ENCODE measurements around the gene TBC1D14.

TBC1D14 gene

DNA sequence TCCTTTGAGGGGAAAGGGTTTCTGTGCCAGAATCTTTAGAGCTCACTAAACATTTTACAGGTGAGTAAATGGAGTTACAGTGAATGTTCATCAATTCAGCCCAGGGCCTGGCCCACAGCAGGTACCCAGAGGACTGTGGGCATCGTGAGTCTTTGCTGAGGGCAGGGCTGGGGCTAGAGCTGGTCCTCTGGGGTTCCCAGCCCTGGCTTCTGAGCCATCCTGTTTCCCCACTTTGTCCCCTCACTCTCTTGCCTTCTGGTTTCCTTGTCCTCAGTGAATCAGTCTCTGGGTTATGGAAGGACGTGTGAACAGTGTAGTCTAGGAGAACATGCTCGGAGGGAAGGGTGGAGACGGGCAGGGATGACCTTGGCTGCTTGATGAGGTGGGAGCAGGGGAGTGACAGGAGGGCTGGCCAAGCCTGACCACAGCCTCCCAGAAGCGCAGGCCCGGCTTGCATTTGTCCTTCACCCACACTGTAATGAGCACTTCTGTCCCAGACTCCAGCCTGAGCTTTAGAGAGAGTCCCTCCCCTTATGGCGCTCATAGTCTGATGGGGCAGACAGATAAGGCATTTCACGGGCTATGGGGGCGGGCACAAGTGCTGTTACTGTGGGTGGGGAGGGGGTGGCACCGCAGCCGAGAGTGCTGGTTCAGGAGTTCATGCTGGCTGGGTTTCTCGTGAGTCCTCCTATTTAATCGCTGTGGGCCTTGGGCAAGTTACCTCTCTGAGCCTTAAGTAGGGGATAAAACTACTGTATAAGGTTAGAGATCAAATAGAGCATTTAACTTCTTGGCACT lies 17.3 kb downstream of the TBC1D14 start:
- no peaks in the 10 kb centered on the region for H3K9me3 ChIP-seq (ENCODE audit: insufficient read depth, low read length)
- no peak overlapping the region for H3K4me2 ChIP-seq (ENCODE audit: low read depth, low read length, poor library complexity, severe bottlenecking)
- H2AFZ ChIP-seq (ENCODE audit: low read depth, low read length, severe bottlenecking) = no peak overlapping the region
- no peak for TF ChIP-seq EZH2phosphoT487 (conservative IDR thresholded peaks at IDR 0.05; ENCODE audit: low read length)
- TF ChIP-seq, protein P1, sequence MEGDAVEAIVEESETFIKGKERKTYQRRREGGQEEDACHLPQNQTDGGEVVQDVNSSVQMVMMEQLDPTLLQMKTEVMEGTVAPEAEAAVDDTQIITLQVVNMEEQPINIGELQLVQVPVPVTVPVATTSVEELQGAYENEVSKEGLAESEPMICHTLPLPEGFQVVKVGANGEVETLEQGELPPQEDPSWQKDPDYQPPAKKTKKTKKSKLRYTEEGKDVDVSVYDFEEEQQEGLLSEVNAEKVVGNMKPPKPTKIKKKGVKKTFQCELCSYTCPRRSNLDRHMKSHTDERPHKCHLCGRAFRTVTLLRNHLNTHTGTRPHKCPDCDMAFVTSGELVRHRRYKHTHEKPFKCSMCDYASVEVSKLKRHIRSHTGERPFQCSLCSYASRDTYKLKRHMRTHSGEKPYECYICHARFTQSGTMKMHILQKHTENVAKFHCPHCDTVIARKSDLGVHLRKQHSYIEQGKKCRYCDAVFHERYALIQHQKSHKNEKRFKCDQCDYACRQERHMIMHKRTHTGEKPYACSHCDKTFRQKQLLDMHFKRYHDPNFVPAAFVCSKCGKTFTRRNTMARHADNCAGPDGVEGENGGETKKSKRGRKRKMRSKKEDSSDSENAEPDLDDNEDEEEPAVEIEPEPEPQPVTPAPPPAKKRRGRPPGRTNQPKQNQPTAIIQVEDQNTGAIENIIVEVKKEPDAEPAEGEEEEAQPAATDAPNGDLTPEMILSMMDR (IDR thresholded peaks at IDR 0.05; ENCODE audit: insufficient read depth, low read length, poor library complexity, severe bottlenecking) = no peak
- no peaks in the 10 kb centered on the region for H3K36me3 ChIP-seq (ENCODE audit: low read length)
- H4K20me1 ChIP-seq (ENCODE audit: low read depth, low read length) = no peaks in the 10 kb centered on the region
- H3K4me3 ChIP-seq (ENCODE audit: insufficient read depth, low read length, poor library complexity, severe bottlenecking) = no peak overlapping the region
- no peaks in the 10 kb centered on the region for H3K27me3 ChIP-seq (ENCODE audit: low read length)
- H3K9me2 ChIP-seq (replicated peaks; ENCODE audit: insufficient read depth, low read length) = no peaks in the 10 kb centered on the region
- no peak overlapping the region for H3K27ac ChIP-seq (ENCODE audit: low read depth, low read length)
- H3K9ac ChIP-seq (ENCODE audit: low read length) = no peak overlapping the region
- H3F3A ChIP-seq (ENCODE audit: insufficient read depth) = no peaks in the 10 kb centered on the region
- no peaks in the 10 kb centered on the region for H3K79me2 ChIP-seq (ENCODE audit: insufficient read depth, low read length)

- Histone ChIP-seq H3K27me3 (ENCODE audit: low read length) (no peaks in the 10 kb centered on the region), H3K9me3 (ENCODE audit: insufficient read depth, low read length) (no peaks in the 10 kb centered on the region), H3K9ac (ENCODE audit: low read length) (no peak overlapping the region), H4K20me1 (ENCODE audit: low read depth, low read length) (no peaks in the 10 kb centered on the region), H3K36me3 (ENCODE audit: low read length) (no peaks in the 10 kb centered on the region), H3K4me2 (ENCODE audit: low read depth, low read length, poor library complexity, severe bottlenecking) (no peak overlapping the region), H3K9me2 (replicated peaks; ENCODE audit: insufficient read depth, low read length) (no peaks in the 10 kb centered on the region), H3K79me2 (ENCODE audit: insufficient read depth, low read length) (no peaks in the 10 kb centered on the region), H3F3A (ENCODE audit: insufficient read depth) (no peaks in the 10 kb centered on the region), H3K4me3 (ENCODE audit: insufficient read depth, low read length, poor library complexity, severe bottlenecking) (no peak overlapping the region), H3K27ac (ENCODE audit: low read depth, low read length) (no peak overlapping the region), H2AFZ (ENCODE audit: low read depth, low read length, severe bottlenecking) (no peak overlapping the region)
- no peak for TF ChIP-seq EZH2phosphoT487 (conservative IDR thresholded peaks at IDR 0.05; ENCODE audit: low read length)
- TF ChIP-seq, protein P1 (IDR thresholded peaks at IDR 0.05; ENCODE audit: insufficient read depth, low read length, poor library complexity, severe bottlenecking) = no peak
These were observed 18.5 kb downstream of the TBC1D14 start for GRCh38 chr4:6928081-6928480.

DNA sequence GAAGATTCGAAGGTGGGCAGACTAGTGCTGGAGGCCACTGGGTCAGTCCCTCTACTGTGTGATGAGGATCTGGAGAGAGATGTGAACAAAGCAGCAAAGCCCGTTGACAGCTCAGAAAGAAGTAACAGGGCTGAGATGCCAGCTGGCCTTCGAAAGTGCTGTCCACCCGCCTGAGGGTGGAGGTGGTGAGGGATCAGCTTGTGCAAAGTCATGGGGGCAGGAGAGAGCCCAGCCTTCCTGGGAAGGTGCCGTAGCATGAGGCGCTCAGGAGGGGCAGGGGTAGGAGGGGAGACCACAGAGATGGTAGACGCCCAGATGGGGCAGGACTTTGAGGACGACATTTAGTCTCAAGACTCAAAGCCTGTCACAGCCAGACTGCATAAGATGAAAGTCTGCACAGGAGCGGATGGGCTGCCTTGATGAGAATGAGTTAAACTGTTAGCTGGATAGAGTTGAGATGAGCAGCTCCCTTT lies 19.7 kb downstream of the TBC1D14 start:
- Histone ChIP-seq H3K36me3 (ENCODE audit: low read length) (no peaks in the 10 kb centered on the region), H3K4me2 (ENCODE audit: low read depth, low read length, poor library complexity, severe bottlenecking) (no peak overlapping the region), H3K9ac (ENCODE audit: low read length) (no peak overlapping the region), H3K79me2 (ENCODE audit: insufficient read depth, low read length) (no peaks in the 10 kb centered on the region), H3K4me3 (ENCODE audit: insufficient read depth, low read length, poor library complexity, severe bottlenecking) (no peak overlapping the region), H3K27ac (ENCODE audit: low read depth, low read length) (no peak overlapping the region), H2AFZ (ENCODE audit: low read depth, low read length, severe bottlenecking) (no peak overlapping the region), H3F3A (ENCODE audit: insufficient read depth) (no peaks in the 10 kb centered on the region), H3K9me3 (ENCODE audit: insufficient read depth, low read length) (no peaks in the 10 kb centered on the region), H4K20me1 (ENCODE audit: low read depth, low read length) (no peaks in the 10 kb centered on the region), H3K9me2 (replicated peaks; ENCODE audit: insufficient read depth, low read length) (no peaks in the 10 kb centered on the region), H3K27me3 (ENCODE audit: low read length) (no peaks in the 10 kb centered on the region)
- no peak for TF ChIP-seq EZH2phosphoT487 (conservative IDR thresholded peaks at IDR 0.05; ENCODE audit: low read length)
- TF ChIP-seq, protein P1 (IDR thresholded peaks at IDR 0.05; ENCODE audit: insufficient read depth, low read length, poor library complexity, severe bottlenecking) = no peak

Data from SU-DHL-6 (cell line).